ENCODE results near the gene MAT1A. TPM values are rescaled to one million over a fixed set of nuclear protein-coding genes. Genes with fewer than 3 reads are reported as not detected.

Gene MAT1A
- total and polyA plus RNA-seq, 2 of the 13 experiments (the other 11 are each of a cell fraction or from before 2014, with no cell fraction given), result 57.1 to 76.9 TPM

DNA sequence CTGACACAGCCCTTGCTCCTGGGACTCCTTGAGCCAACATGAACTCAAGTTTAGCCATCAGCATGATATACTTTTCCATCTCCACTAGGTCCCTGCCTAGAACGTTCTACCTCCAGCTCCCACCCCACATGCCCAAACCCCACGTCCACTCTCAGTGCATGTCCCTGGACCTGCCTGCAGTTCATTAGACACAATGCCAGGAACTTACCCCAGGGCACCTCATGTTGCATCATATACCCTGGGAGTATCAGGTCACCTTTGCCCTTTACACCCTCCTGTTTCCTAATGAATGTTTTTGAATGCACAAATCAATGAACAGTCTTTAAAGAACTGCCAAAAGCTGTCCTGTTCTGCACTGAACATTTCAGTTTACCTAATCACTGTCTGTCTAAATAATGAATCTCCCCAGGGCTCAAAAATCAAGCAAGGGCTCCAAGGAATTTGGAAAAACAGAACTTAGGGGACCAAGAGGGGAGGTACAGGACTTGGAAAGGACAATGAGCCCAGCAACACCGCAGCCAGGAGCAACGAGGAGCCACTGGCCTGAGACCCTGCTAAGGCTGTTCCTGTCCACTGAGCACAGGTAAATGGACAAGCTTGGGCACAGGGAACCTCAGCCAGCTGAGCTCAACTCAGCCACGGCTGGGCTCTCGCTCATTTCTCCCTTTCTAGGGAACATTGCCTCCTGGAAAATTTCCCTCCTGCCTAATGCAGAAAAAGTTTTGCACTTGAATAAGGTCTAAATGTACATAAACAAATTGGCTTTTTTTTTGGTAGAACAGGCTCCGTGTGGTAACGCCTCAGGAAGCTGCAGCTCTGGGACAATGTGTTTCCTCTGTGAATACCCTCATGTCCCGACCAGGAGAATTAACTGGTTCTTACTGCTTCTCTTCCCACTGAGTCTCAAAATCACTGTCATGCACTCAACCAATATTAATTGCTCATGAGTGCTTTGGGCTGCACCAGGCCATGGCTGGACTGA is 7.4 kb downstream of the MAT1A start (continued):
- TF ChIP-seq ETV5 (CRISPR knock-in tag; IDR thresholded peaks at IDR 0.05; ENCODE audit: borderline replicate concordance) (peak; percentile 53), BRD4 (CRISPR knock-in tag; IDR thresholded peaks at IDR 0.05) (no peak), GABPB1 (CRISPR knock-in tag; IDR thresholded peaks at IDR 0.05) (peak; percentile 34; the same call in 1 of the 2 replicates), ZBTB3 (CRISPR knock-in tag; IDR thresholded peaks at IDR 0.05; ENCODE audit: borderline replicate concordance, low read depth) (0 out of 2 replicates have a peak, but pooled peaks have one; percentile 72), ATF7 (IDR thresholded peaks at IDR 0.05) (peak; percentile 73), ATF7 (CRISPR knock-in tag; IDR thresholded peaks at IDR 0.05) (peak; percentile 77; the same call in 1 of the 2 replicates), HOXA9 (CRISPR knock-in tag; IDR thresholded peaks at IDR 0.05; ENCODE audit: borderline replicate concordance) (peak; percentile 47; the same call in 1 of the 2 replicates), ZFY (CRISPR knock-in tag; IDR thresholded peaks at IDR 0.05) (peak; percentile 53; the same call in 1 of the 2 replicates), GATA4 (IDR thresholded peaks at IDR 0.05; ENCODE audit: borderline replicate concordance, low read depth) (peak; percentile 49; the same call in 1 of the 2 replicates), GATAD1 (CRISPR knock-in tag; IDR thresholded peaks at IDR 0.05) (peak; percentile 57), GZF1 (CRISPR knock-in tag; IDR thresholded peaks at IDR 0.05) (no peak), RARA (CRISPR knock-in tag; IDR thresholded peaks at IDR 0.05) (peak; percentile 87), TCF12 (IDR thresholded peaks at IDR 0.05) (no peak), TCF12 (CRISPR knock-in tag; IDR thresholded peaks at IDR 0.05) (no peak)
- TF ChIP-seq, protein P1, sequence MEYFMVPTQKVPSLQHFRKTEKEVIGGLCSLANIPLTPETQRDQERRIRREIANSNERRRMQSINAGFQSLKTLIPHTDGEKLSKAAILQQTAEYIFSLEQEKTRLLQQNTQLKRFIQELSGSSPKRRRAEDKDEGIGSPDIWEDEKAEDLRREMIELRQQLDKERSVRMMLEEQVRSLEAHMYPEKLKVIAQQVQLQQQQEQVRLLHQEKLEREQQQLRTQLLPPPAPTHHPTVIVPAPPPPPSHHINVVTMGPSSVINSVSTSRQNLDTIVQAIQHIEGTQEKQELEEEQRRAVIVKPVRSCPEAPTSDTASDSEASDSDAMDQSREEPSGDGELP (IDR thresholded peaks at IDR 0.05; ENCODE audit: borderline replicate concordance, low read depth), result 0 out of 2 replicates have a peak, but pooled peaks have one; percentile 8
- TF ChIP-seq, protein P2, sequence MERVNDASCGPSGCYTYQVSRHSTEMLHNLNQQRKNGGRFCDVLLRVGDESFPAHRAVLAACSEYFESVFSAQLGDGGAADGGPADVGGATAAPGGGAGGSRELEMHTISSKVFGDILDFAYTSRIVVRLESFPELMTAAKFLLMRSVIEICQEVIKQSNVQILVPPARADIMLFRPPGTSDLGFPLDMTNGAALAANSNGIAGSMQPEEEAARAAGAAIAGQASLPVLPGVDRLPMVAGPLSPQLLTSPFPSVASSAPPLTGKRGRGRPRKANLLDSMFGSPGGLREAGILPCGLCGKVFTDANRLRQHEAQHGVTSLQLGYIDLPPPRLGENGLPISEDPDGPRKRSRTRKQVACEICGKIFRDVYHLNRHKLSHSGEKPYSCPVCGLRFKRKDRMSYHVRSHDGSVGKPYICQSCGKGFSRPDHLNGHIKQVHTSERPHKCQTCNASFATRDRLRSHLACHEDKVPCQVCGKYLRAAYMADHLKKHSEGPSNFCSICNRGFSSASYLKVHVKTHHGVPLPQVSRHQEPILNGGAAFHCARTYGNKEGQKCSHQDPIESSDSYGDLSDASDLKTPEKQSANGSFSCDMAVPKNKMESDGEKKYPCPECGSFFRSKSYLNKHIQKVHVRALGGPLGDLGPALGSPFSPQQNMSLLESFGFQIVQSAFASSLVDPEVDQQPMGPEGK (CRISPR knock-in tag; IDR thresholded peaks at IDR 0.05), result peak; percentile 80
- TF ChIP-seq, protein P3, sequence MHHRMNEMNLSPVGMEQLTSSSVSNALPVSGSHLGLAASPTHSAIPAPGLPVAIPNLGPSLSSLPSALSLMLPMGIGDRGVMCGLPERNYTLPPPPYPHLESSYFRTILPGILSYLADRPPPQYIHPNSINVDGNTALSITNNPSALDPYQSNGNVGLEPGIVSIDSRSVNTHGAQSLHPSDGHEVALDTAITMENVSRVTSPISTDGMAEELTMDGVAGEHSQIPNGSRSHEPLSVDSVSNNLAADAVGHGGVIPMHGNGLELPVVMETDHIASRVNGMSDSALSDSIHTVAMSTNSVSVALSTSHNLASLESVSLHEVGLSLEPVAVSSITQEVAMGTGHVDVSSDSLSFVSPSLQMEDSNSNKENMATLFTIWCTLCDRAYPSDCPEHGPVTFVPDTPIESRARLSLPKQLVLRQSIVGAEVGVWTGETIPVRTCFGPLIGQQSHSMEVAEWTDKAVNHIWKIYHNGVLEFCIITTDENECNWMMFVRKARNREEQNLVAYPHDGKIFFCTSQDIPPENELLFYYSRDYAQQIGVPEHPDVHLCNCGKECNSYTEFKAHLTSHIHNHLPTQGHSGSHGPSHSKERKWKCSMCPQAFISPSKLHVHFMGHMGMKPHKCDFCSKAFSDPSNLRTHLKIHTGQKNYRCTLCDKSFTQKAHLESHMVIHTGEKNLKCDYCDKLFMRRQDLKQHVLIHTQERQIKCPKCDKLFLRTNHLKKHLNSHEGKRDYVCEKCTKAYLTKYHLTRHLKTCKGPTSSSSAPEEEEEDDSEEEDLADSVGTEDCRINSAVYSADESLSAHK (CRISPR knock-in tag; IDR thresholded peaks at IDR 0.05; ENCODE audit: borderline replicate concordance), result no peak
- TF ChIP-seq, protein P4, sequence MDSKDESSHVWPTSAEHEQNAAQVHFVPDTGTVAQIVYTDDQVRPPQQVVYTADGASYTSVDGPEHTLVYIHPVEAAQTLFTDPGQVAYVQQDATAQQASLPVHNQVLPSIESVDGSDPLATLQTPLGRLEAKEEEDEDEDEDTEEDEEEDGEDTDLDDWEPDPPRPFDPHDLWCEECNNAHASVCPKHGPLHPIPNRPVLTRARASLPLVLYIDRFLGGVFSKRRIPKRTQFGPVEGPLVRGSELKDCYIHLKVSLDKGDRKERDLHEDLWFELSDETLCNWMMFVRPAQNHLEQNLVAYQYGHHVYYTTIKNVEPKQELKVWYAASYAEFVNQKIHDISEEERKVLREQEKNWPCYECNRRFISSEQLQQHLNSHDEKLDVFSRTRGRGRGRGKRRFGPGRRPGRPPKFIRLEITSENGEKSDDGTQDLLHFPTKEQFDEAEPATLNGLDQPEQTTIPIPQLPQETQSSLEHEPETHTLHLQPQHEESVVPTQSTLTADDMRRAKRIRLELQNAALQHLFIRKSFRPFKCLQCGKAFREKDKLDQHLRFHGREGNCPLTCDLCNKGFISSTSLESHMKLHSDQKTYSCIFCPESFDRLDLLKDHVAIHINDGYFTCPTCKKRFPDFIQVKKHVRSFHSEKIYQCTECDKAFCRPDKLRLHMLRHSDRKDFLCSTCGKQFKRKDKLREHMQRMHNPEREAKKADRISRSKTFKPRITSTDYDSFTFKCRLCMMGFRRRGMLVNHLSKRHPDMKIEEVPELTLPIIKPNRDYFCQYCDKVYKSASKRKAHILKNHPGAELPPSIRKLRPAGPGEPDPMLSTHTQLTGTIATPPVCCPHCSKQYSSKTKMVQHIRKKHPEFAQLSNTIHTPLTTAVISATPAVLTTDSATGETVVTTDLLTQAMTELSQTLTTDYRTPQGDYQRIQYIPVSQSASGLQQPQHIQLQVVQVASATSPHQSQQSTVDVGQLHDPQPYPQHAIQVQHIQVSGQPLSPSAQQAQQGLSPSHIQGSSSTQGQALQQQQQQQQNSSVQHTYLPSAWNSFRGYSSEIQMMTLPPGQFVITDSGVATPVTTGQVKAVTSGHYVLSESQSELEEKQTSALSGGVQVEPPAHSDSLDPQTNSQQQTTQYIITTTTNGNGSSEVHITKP (CRISPR knock-in tag; IDR thresholded peaks at IDR 0.05; ENCODE audit: low read depth), result peak; percentile 92

Measured in HepG2 (cell line).